OCI-LY1 (cell line): ENCODE results near the gene MEI1.
"Not testable (repeated sequence)": the region's sequence is repeated elsewhere in the genome, so short reads cannot be mapped to it uniquely, and the experiment has no call there.

ENCODE experiments used
- H2AFZ ChIP-seq: fragments of 200-600 bp; sonication (generic), shearing (Covaris generic); 2 replicates; pipeline ENCODE4 v1.6.0; 2014; ENCODE audit warnings: antibody characterized with exemption, mild to moderate bottlenecking, low read length
- H3F3A ChIP-seq: fragments of 200-600 bp; sonication (generic), shearing (Covaris generic); 2 replicates; pipeline ENCODE4 v1.6.0; 2014; ENCODE audit warnings: mild to moderate bottlenecking, antibody characterized with exemption, low read length, moderate library complexity; ENCODE audit not compliant: insufficient read depth
- H3K27ac ChIP-seq: fragments of 200-600 bp; sonication (generic); 2 replicates; pipeline ENCODE4 v1.5.1; 2014; ENCODE audit warnings: low read length, mixed run types, mild to moderate bottlenecking, low read depth; ENCODE audit not compliant: poor library complexity, severe bottlenecking
- H3K27me3 ChIP-seq: fragments of 200-600 bp; sonication (generic); 2 replicates; pipeline ENCODE4 v1.6.0; 2014; ENCODE audit warnings: antibody characterized with exemption, mild to moderate bottlenecking, low read length, moderate library complexity; ENCODE audit not compliant: insufficient read depth
- H3K36me3 ChIP-seq: fragments of 200-600 bp; sonication (generic); 2 replicates; pipeline ENCODE4 v1.6.1; 2014; ENCODE audit warnings: mild to moderate bottlenecking, antibody characterized with exemption, low read length, moderate library complexity, mixed read lengths; ENCODE audit not compliant: insufficient read depth
- H3K4me1 ChIP-seq: fragments of 200-600 bp; sonication (generic); 2 replicates; pipeline ENCODE4 v1.5.1; 2014; ENCODE audit warnings: mild to moderate bottlenecking, low read length, moderate library complexity; ENCODE audit not compliant: insufficient read depth, severe bottlenecking
- H3K4me2 ChIP-seq: fragments of 200-600 bp; sonication (generic), shearing (Covaris generic); 2 replicates; pipeline ENCODE4 v1.6.1; 2014; ENCODE audit warnings: low read length
- H3K4me3 ChIP-seq: fragments of 200-600 bp; sonication (generic); 2 replicates; pipeline ENCODE4 v1.5.1; 2014; ENCODE audit warnings: low read length, low read depth, mild to moderate bottlenecking, mixed read lengths; ENCODE audit not compliant: poor library complexity, severe bottlenecking
- H3K79me2 ChIP-seq: fragments of 200-600 bp; shearing (Covaris generic); 2 replicates; pipeline ENCODE4 v1.6.1; 2016; ENCODE audit warnings: mixed run types, low read length, mixed read lengths; ENCODE audit not compliant: insufficient read depth
- H3K9ac ChIP-seq: fragments of 200-600 bp; sonication (generic), shearing (Covaris generic); 2 replicates; pipeline ENCODE4 v1.6.1; 2014; ENCODE audit warnings: mild to moderate bottlenecking, low read length, mixed read lengths
- H3K9me2 ChIP-seq: fragments of 200-600 bp; sonication (generic), shearing (Covaris generic); 2 replicates; pipeline ENCODE4 v1.6.1; 2014; ENCODE audit warnings: low read depth, mild to moderate bottlenecking, low read length, mixed read lengths
- H3K9me3 ChIP-seq: fragments of 200-600 bp; shearing (Covaris generic); 2 replicates; pipeline ENCODE4 v1.6.1; 2014; ENCODE audit warnings: low read length, mixed read lengths
- H4K20me1 ChIP-seq: fragments of 200-600 bp; sonication (generic), shearing (Covaris generic); 2 replicates; pipeline ENCODE4 v1.6.0; 2016; ENCODE audit warnings: mild to moderate bottlenecking, low read length; ENCODE audit not compliant: insufficient read depth
- CTCF ChIP-seq: fragments of 200-600 bp; sonication (generic), shearing (Covaris generic); IDR thresholded peaks from 2 replicates; pipeline ENCODE4 v1.5.1; 2017; ENCODE audit warnings: mild to moderate bottlenecking, antibody characterized with exemption, low read length, moderate library complexity, mixed read lengths
- EZH2 ChIP-seq: fragments of 200-600 bp; sonication (generic), shearing (Covaris generic); IDR thresholded peaks from 2 replicates; pipeline ENCODE4 v1.8.0; 2017; ENCODE audit warnings: borderline replicate concordance, mixed run types, mild to moderate bottlenecking, antibody characterized with exemption, low read length, moderate library complexity, mixed read lengths

MEI1 gene

GRCh38 chr22:41683616-41684015 lies 15.7 kb upstream of the MEI1 start:
- Histone ChIP-seq H3K79me2 (peaks cover 90% of the 10 kb centered on the region), H3K9me3 (no peaks in the 10 kb centered on the region), H3K4me1 (peaks cover 23% of the 10 kb centered on the region), H3K27me3 (no peaks in the 10 kb centered on the region), H3K27ac (no peak overlapping the region), H3F3A (no peaks in the 10 kb centered on the region), H4K20me1 (no peaks in the 10 kb centered on the region), H3K4me2 (no peak overlapping the region), H3K36me3 (peaks cover 42% of the 10 kb centered on the region), H2AFZ (no peak overlapping the region), H3K4me3 (no peak overlapping the region), H3K9me2 (no peaks in the 10 kb centered on the region), H3K9ac (no peak overlapping the region)
- no peak for TF ChIP-seq EZH2
- TF ChIP-seq CTCF, result no peak

GRCh38 chr22:41684194-41684593 lies 15.1 kb upstream of the MEI1 start:
- H3K9me3 ChIP-seq, result no peaks in the 10 kb centered on the region
- H3K27ac ChIP-seq, result no peak overlapping the region

GRCh38 chr22:41686890-41687289 lies 12.4 kb upstream of the MEI1 start:
- H2AFZ ChIP-seq, H4K20me1 ChIP-seq, H3K27me3 ChIP-seq, H3K27ac ChIP-seq, H3F3A ChIP-seq, H3K9me2 ChIP-seq, H3K9me3 ChIP-seq: not testable (repeated sequence)
- Histone ChIP-seq H3K36me3 (peaks cover 14% of the 10 kb centered on the region), H3K4me2 (peak overlapping the region; percentile 93), H3K9ac (peak overlapping the region; percentile 92; the same call in 1 of the 2 replicates), H3K4me3 (peak overlapping the region; percentile 79), H3K79me2 (peaks cover 67% of the 10 kb centered on the region), H3K4me1 (peaks cover 20% of the 10 kb centered on the region)

More at GRCh38 chr22:41684194-41684593, 15.1 kb upstream of the MEI1 start:
- Histone ChIP-seq H3K4me2 (no peak overlapping the region), H3K4me3 (no peak overlapping the region), H3K9ac (no peak overlapping the region), H3K9me2 (no peaks in the 10 kb centered on the region), H3K36me3 (peaks cover 37% of the 10 kb centered on the region), H3K27me3 (no peaks in the 10 kb centered on the region), H4K20me1 (no peaks in the 10 kb centered on the region), H2AFZ (no peak overlapping the region), H3F3A (no peaks in the 10 kb centered on the region), H3K4me1 (peaks cover 27% of the 10 kb centered on the region), H3K79me2 (peaks cover 91% of the 10 kb centered on the region)
- no peak for TF ChIP-seq EZH2
- TF ChIP-seq CTCF, result no peak

GRCh38 chr22:41687901-41688364 lies 11.4 kb upstream of the MEI1 start:
- H3K4me2 ChIP-seq, result peak overlapping the region; percentile 93
- peak overlapping the region; percentile 79 for H3K4me3 ChIP-seq
- H3K9me3 ChIP-seq, result no peaks in the 10 kb centered on the region
- no peaks in the 10 kb centered on the region for H3K27me3 ChIP-seq
- no peaks in the 10 kb centered on the region for H4K20me1 ChIP-seq
- H3K9me2 ChIP-seq, result no peaks in the 10 kb centered on the region
- H3K9ac ChIP-seq, result peak overlapping the region; percentile 92
- peaks cover 10% of the 10 kb centered on the region for H3K36me3 ChIP-seq
- H3K79me2 ChIP-seq, result peaks cover 58% of the 10 kb centered on the region
- H2AFZ ChIP-seq, result no peak overlapping the region
- TF ChIP-seq EZH2 (no peak), CTCF (no peak)
- peaks cover 18% of the 10 kb centered on the region for H3K4me1 ChIP-seq
- H3K27ac ChIP-seq, result peak overlapping the region; percentile 65
- H3F3A ChIP-seq, result no peaks in the 10 kb centered on the region
